Measurements from ENCODE around the gene RCAN1. TPM values are rescaled to one million over a fixed set of nuclear protein-coding genes. Genes with fewer than 3 reads are reported as not detected.

Gene RCAN1
- total and polyA plus RNA-seq, 10 donors = 5.3 to 28.6 (median 14.7) TPM

DNA sequence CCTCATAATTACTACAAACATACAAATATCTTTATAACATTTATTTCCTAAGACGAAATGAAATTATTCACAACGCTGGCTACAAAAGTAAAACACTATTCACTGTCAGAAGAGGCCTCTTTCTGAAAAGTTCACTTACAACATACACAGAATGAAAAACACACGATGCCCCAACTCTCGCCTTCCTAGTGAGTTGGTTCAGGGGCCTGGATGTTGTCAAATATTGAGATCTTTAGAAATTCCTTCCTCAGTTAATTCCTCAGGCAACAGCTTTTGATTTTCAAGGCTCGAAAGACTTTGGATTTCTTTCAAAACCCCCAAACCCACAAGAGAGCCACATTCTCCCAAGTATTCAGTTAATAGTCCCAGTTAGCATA, 88.7 kb downstream of the RCAN1 start:
- peak overlapping the region in 7 of 8 donors; percentile 3 to 61 (median 26) for H3K4me3 ChIP-seq
- intact Hi-C loops (cut with DNase I; ENCODE audit: low total_unique reads) = no loop called here
- WGBS, 5 donors = 47 to 63% (median 53%) methylated on average over 5 of the region's 5 CpGs
- DNase-seq = no peak
- H3K27ac ChIP-seq = peak overlapping the region; percentile 55 to 88 (median 82)
- peaks cover 0 to 21% (median 4%) of the 10 kb centered on the region in 6 donors for H3K36me3 ChIP-seq
- peaks cover 5 to 60% (median 35%) of the 10 kb centered on the region in 6 donors for H3K4me1 ChIP-seq
- H3K9me3 ChIP-seq = peaks cover 0 to 6% (median 0%) of the 10 kb centered on the region in 8 donors
- TF ChIP-seq POLR2AphosphoS5 (IDR thresholded peaks at IDR 0.05) (no peak), POLR2A (IDR thresholded peaks at IDR 0.05) (no peak)
- TF ChIP-seq, protein P1, sequence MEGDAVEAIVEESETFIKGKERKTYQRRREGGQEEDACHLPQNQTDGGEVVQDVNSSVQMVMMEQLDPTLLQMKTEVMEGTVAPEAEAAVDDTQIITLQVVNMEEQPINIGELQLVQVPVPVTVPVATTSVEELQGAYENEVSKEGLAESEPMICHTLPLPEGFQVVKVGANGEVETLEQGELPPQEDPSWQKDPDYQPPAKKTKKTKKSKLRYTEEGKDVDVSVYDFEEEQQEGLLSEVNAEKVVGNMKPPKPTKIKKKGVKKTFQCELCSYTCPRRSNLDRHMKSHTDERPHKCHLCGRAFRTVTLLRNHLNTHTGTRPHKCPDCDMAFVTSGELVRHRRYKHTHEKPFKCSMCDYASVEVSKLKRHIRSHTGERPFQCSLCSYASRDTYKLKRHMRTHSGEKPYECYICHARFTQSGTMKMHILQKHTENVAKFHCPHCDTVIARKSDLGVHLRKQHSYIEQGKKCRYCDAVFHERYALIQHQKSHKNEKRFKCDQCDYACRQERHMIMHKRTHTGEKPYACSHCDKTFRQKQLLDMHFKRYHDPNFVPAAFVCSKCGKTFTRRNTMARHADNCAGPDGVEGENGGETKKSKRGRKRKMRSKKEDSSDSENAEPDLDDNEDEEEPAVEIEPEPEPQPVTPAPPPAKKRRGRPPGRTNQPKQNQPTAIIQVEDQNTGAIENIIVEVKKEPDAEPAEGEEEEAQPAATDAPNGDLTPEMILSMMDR (IDR thresholded peaks at IDR 0.05 in 8 of 11, conservative IDR thresholded peaks at IDR 0.05 in 3 of 11) = no peak
- H3K27me3 ChIP-seq (replicated peaks in 1 of 7) = no peaks in the 10 kb centered on the region

- Histone ChIP-seq H3K27ac (peak overlapping the region in 4 of 8 donors; percentile 78 to 88 (median 84)), H3K36me3 (peaks cover 0 to 34% (median 9%) of the 10 kb centered on the region in 6 donors), H3K9me3 (peaks cover 0 to 6% (median 0%) of the 10 kb centered on the region in 8 donors), H3K4me3 (peak overlapping the region in 1 of 8 donors; percentile 61), H3K27me3 (replicated peaks in 1 of 7) (no peaks in the 10 kb centered on the region), H3K4me1 (peaks cover 5 to 73% (median 42%) of the 10 kb centered on the region in 6 donors)
- WGBS, 5 donors = 79 to 87% (median 82%) methylated on average over 31 of the region's 31 CpGs
- TF ChIP-seq POLR2A (IDR thresholded peaks at IDR 0.05) (no peak), POLR2AphosphoS5 (IDR thresholded peaks at IDR 0.05) (no peak)
- TF ChIP-seq, protein P1 (IDR thresholded peaks at IDR 0.05 in 8 of 11, conservative IDR thresholded peaks at IDR 0.05 in 3 of 11) = no peak
- intact Hi-C loops (cut with DNase I; ENCODE audit: low total_unique reads) = no loop called here
- no peak for DNase-seq
Measured at GRCh38 chr21:34524646-34525601, 90.0 kb downstream of the RCAN1 start.

DNA sequence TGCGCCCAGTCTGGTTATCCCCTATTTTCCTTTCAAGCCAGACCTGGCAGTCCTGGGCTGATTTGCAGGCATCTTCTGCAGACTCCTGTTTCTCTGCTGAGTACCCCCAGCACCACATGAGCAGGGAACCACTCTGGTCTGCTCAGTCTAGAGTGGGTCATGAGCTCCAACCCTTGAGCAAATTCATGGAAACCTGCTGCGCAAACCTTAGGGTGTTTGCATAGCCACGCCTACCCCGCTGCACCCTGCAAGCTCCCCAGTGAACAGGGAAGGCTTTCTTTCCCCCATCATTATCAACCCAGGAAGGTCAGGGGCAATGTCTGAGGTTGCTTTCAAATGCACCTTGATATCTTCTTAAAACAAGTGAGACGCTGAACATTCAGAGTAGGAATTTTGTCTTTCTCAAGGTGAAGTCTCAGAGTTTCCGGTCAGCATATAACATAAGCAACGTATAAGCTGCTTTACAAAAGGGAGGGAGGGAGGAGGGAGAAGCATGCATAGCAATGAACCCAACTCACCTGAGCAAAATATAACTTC, 91.8 kb downstream of the RCAN1 start:
- TF ChIP-seq POLR2A (IDR thresholded peaks at IDR 0.05) (no peak), POLR2AphosphoS5 (IDR thresholded peaks at IDR 0.05) (no peak)
- TF ChIP-seq, protein P1 (IDR thresholded peaks at IDR 0.05 in 8 of 11, conservative IDR thresholded peaks at IDR 0.05 in 3 of 11) = no peak
- Histone ChIP-seq H3K27ac (peak overlapping the region in 2 of 8 donors; percentile 77 to 88), H3K36me3 (peaks cover 0 to 50% (median 9%) of the 10 kb centered on the region in 6 donors), H3K9me3 (peaks cover 0 to 4% (median 0%) of the 10 kb centered on the region in 8 donors), H3K4me3 (no peak overlapping the region), H3K27me3 (replicated peaks in 1 of 7) (no peaks in the 10 kb centered on the region), H3K4me1 (peaks cover 5 to 90% (median 43%) of the 10 kb centered on the region in 6 donors)
- DNase-seq = no peak
- intact Hi-C loops (cut with DNase I; ENCODE audit: low total_unique reads) = no loop called here
- 88 to 95% (median 92%) methylated on average over 7 of the region's 7 CpGs for WGBS, 5 donors

DNA sequence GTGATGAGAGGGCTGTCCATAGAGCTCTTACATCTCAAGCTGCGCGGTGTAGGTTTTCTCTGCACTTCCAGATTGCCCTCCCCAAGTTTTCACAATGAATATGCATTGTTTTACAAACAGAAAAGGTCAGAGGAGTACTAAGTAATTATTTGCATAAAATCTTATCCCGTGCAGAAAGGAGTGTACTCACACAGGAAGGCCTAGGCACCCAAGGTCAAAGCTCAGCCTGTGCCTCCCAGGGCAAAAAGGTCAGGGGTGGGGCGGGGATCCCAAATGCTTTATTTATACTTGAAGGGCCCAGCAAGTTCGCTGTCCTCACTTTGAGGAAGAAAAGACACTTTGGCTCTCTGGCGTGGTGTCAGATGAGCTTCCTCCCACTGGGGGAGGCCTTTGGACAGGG, 92.6 kb downstream of the RCAN1 start:
- DNase-seq = no peak
- no peaks in the 10 kb centered on the region for H3K27me3 ChIP-seq (replicated peaks in 1 of 7)
- intact Hi-C loops (cut with DNase I; ENCODE audit: low total_unique reads) = no loop called here
- H3K9me3 ChIP-seq = no peaks in the 10 kb centered on the region
- WGBS, 5 donors = 57 to 73% (median 68%) methylated on average over 6 of the region's 6 CpGs
- no peak for TF ChIP-seq POLR2A (IDR thresholded peaks at IDR 0.05)
- peak in 1 of 3 donors; percentile 17 for TF ChIP-seq POLR2AphosphoS5 (IDR thresholded peaks at IDR 0.05)
- TF ChIP-seq, protein P1 (IDR thresholded peaks at IDR 0.05 in 8 of 11, conservative IDR thresholded peaks at IDR 0.05 in 3 of 11) = no peak
- H3K4me1 ChIP-seq = peaks cover 5 to 93% (median 48%) of the 10 kb centered on the region in 6 donors
- no peak overlapping the region for H3K4me3 ChIP-seq
- H3K36me3 ChIP-seq = peaks cover 0 to 58% (median 9%) of the 10 kb centered on the region in 6 donors
- H3K27ac ChIP-seq = peak overlapping the region in 5 of 8 donors; percentile 38 to 88 (median 77)
